Myocyte (in vitro differentiated cells): ENCODE measurements around the gene THRB. TPM values are rescaled to one million over a fixed set of nuclear protein-coding genes. Genes with fewer than 3 reads are reported as not detected.

Source experiments
- DNase-seq: peaks from one replicate; pipeline ENCODE4 v3.0.0-alpha.2; 2012; ENCODE audit warnings: low read depth
- total RNA-seq: library from RNA; depleted of rRNA; stranded (reverse); fragments of >200 nt; gene quantifications from 2 replicates; pipeline ENCODE4 v1.2.3, GENCODE V29; 2014

The THRB gene
- total RNA-seq, 1 donor from 2014 or later: 5.1 TPM

DNA sequence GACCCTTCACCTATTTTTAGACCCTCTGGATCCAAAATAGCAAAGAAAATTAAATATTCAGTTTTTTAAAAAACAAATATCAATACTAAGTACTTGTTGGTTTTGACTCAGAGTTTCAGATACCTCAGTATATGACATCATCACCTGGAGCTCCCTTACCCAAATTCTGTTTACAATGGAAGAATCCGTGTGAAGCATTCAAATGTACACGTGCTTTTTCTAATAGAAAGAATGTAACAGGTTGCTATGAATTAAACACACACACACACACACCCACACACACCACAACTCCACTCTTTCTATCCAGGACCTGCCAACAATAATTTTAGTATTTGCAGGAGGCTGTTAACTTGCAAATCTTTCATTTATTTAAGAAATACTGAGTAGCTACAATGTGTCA is 221.8 kb downstream of the THRB start:
- no peak for DNase-seq

- no peak for DNase-seq
Observed at GRCh38 chr3:24272408-24272807, 222.2 kb downstream of the THRB start.

- no peak for DNase-seq
Observed at GRCh38 chr3:24271228-24271627, 223.4 kb downstream of the THRB start.

GRCh38 chr3:24270744-24271143 is 223.9 kb downstream of the THRB start:
- DNase-seq: no peak

DNA sequence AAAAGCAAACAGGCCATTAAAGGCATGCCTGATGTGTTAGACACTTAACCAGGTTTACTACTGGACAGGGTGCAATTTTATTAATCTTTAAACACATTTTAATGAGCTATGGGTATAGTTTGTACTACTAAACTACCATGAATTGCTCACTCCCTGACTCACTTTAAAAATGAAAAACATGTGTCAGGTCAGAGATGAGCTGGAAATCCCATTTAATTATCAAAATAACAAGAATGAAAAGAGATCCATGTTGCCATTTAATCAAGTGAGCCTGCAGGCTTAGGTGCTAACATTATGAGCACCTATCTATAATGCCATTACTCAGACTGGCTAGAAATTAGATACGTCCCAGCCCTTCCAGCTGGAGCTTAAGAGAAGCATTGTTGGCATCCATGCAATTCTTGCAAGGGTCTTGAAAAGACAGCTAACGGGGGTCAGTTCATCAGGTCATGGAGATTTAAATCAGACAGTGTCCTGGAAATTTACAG is 224.4 kb downstream of the THRB start:
- no peak for DNase-seq

- DNase-seq: peak; percentile 54
Observed at GRCh38 chr3:24264748-24265158, 229.9 kb downstream of the THRB start.

DNA sequence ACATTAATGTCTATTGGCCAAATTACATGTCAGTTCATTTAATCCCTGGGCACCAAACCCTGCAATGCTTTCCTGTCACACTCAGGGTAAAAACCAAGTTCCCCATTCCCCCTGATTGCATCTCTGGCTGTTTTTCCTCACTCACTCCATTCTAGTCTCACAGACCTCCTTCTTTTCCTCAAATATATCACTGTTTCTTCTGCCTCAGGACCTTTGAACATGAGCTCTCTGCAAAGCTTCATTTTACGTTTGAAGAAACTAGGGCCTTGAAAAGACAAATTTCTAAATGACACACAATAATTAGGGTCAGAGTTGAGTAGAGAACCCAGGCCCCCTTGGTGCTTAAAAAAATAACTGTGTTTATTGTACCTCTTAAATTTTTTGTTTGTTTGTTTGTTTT is 230.6 kb downstream of the THRB start:
- DNase-seq: no peak

- no peak for DNase-seq
Observed at GRCh38 chr3:24263069-24263668, 231.5 kb downstream of the THRB start.

- no peak for DNase-seq
Observed at GRCh38 chr3:24261521-24261920, 233.1 kb downstream of the THRB start.

DNA sequence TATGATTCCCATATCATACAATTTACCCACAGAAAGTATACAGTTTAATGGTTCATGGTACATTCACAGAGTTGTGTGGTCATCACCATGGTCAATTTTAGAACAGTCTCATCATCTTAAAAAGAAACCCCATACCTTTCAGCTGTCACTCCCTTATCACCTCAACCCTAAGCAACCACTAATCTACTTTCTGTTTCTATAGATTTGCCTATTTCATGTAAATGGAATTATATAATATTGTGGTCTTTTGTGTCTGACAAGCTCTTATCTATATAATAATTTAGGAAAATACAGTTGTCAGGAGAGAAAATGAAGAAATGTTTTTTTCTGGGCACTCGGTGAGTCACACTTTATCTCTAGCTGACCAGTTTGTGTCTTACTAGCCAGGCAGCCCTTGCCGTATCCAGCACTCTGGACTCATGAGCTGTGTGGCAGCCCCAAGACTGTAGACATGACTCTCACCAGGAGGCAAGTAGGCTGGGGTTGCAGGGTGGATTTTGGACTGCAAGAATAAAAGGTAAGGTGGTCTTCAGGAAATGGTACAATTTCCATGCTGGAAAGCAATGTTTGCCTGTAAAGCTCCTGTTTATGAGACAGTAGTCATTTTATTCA is 234.6 kb downstream of the THRB start:
- peak; percentile 49 for DNase-seq

DNA sequence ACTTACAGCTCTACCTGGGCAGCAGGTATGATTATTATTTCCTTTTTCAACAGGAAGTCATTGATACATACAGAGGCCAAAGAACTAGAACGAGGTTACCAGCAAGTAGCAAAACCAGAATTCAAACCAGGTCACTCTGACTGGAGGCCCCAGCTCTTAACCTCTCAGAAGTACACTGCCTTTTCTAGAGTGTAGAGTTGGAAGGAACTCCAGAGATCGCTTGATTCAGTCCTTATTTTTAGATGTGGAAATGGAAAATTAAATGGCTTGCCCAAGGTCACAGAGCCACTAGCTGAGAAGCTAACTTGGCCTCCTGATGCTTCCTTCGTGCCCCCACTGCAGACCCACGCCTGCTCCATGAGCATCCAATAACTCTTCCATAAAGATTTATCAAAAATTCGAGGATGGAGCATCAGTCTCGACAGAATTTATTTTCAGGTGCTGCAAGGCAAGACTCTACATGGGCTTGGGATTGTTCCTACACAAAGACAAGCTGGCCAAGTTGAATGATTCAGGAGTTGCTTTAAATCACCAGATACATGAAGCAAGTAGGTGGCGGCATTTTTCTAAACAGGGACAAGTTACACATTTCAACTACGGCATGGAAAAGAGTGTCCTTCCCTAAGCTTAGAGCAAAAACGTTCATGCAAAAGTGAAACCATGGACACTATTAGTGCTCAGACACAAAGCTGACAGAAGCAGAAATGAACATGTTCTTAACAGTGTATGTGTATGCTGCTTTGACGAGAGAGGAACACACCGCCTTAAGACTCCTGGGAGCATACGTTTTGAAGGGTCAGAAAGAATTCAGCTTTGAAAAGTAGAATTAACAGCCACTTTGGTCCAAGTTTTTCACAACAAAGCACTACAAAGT is 235.7 kb downstream of the THRB start:
- DNase-seq: no peak

DNA sequence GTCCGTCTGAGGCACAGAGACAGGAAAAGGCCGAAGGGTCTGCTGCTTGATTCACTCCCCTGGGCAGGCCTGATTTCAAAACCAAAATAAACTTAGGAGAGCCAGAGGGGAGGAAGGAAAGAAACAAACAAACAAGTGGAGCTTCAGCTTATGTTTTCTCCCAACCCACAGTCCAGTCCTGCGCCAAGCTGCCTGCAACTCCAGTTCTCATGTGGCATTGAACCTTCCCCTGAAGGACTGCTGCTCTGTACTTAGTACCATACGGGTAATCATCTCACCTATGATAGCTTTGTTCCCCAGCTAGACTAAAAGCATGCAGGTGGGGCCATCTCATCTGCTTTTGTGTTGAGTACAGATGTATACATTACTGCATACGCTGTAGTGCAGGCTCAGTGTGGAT is 236.4 kb downstream of the THRB start:
- no peak for DNase-seq

DNA sequence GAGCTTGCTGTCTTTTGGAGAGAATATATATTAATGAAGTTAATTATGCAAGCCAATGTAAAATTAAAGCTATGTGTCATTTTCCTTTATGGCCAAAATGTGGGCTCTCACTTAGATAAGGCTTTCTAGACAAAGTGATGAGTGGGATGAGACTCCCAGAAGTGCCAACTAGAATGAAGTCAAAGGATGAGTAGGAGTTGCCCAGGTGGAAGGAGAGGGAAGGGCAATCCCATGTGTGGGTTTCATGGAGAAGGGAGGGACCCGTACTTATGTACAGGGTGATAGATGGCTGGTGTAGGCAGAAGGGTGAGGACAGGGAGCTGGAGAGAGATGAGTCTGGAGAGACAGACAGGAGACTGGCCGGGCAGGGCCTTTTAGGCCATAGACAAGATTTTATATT is 239.2 kb downstream of the THRB start:
- DNase-seq: no peak

GRCh38 chr3:24254649-24255048 is 240.0 kb downstream of the THRB start:
- peak; percentile 26 for DNase-seq

DNA sequence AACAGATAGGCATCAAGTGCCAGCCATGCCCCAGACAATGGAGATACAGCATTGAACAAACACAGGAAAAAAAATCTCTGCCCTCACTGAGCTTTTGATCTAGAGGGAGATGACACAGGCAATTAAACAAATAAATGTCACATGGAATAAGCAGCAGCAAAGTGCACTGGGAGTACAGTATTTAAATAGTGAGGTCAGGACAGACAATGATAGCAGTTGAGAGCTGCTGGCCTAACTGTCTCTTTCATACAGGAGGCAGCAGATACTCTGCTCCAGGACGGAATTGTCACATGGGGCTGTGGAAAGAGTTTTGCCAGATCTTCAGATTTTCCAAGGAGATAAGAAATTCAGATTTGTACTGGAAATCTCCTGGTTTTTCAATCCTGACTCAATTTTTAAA is 241.3 kb downstream of the THRB start:
- no peak for DNase-seq

- no peak for DNase-seq
Observed at GRCh38 chr3:24249523-24249922, 245.1 kb downstream of the THRB start.

- DNase-seq: no peak
Observed at GRCh38 chr3:24245056-24245455, 249.6 kb downstream of the THRB start.

- DNase-seq: no peak
Observed at GRCh38 chr3:24244491-24244890, 250.2 kb downstream of the THRB start.

GRCh38 chr3:24242012-24242698 is 252.5 kb downstream of the THRB start:
- DNase-seq: peak; percentile 70

- no peak for DNase-seq
Observed at GRCh38 chr3:24240306-24240705, 254.3 kb downstream of the THRB start.

DNA sequence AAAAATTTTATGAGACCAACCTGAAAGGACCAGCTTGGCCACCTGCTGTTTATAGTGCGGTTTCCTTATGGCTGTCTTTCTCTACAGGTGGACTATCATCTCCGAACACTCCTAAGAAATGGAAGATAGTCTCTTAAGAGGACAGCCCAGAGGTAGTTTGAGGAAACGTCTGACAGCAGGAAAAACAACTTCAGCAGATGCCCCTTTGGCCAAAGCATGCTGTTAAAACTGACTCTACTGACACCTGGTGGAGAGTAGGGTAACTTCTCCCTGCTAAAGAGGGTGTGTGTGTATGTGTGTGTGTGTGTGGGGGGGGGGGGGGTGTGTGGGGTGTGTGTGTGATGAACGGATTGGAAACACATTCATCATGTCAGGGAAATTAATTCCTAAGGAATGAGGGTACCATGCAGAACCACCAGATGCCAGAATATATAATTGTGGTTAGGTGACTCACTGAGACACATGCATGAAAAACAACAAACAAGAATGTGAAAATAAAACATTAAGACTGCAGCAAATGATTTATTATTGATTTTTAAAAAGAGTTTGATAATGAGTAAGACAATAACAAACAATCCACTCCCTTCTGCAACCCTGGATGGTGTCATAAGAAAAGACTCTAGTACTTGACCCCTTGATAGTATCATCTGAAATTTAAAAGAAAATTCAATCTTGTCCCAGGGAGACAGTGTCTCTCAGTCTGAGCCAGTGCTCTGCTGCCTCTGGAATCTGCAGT is 256.5 kb downstream of the THRB start:
- peak; percentile 84 for DNase-seq
